Measurements from ENCODE around the gene LRRC51.

DNA sequence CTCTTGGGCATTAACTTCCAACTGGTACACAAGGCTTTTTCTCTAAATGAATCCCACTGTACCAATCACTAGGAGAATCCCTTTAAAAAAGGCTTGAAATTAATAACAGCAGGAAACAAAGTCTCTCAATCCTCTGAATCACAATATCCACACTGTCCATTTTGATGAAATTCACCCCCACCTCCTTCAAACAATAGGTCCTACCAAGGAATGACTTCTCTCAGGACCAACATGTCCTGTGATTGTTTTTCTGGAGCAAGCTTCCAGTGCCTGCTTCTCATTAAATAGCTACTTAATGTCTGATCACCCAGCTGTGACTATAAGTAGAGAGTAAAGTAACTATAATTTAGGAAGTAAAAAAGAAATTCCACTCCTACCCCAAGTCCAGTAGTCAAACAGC is 13.4 kb upstream of the LRRC51 start:
- TF ChIP-seq, protein P1, sequence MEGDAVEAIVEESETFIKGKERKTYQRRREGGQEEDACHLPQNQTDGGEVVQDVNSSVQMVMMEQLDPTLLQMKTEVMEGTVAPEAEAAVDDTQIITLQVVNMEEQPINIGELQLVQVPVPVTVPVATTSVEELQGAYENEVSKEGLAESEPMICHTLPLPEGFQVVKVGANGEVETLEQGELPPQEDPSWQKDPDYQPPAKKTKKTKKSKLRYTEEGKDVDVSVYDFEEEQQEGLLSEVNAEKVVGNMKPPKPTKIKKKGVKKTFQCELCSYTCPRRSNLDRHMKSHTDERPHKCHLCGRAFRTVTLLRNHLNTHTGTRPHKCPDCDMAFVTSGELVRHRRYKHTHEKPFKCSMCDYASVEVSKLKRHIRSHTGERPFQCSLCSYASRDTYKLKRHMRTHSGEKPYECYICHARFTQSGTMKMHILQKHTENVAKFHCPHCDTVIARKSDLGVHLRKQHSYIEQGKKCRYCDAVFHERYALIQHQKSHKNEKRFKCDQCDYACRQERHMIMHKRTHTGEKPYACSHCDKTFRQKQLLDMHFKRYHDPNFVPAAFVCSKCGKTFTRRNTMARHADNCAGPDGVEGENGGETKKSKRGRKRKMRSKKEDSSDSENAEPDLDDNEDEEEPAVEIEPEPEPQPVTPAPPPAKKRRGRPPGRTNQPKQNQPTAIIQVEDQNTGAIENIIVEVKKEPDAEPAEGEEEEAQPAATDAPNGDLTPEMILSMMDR (IDR thresholded peaks at IDR 0.05) = no peak
- TF ChIP-seq POLR2A (IDR thresholded peaks at IDR 0.05; ENCODE audit: low read depth) = no peak
- TF ChIP-seq EP300 (IDR thresholded peaks at IDR 0.05) = no peak
- no peak for TF ChIP-seq POLR2AphosphoS5 (IDR thresholded peaks at IDR 0.05)
